Measurements from ENCODE around the gene INPPL1. TPM values are rescaled to one million over a fixed set of nuclear protein-coding genes. Genes with fewer than 3 reads are reported as not detected.

INPPL1 gene
- total RNA-seq, 1 experiment from 2014 or later = 203 TPM

DNA sequence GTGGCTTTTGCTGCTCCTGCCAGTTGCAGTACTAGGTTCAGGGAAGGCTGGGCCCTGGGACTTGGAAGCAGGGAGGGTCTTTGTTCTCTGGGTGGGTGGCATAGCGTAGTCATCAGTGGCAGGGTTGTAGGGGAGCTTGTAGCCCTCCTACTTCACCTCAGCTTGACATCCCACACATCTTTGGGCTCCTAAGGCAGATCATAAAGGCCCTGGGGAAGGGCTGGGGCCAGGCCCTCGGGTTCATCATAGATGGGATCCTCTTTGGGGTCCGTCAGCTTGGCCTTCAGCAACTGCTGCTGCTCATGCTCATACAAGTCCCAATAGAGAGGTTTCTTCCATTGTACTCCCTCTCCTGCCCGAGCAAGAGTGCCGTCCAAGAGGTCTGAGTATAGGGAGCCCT, 25.4 kb downstream of the INPPL1 start:
- H3K27ac Mint-ChIP-seq (ENCODE audit: unreplicated experiment) = no peak overlapping the region
- no peak for TF ChIP-seq CTCF (IDR thresholded peaks at IDR 0.05; ENCODE audit: unreplicated experiment)
- H3K27me3 Mint-ChIP-seq (ENCODE audit: unreplicated experiment) = peaks cover 42% of the 10 kb centered on the region
- no peaks in the 10 kb centered on the region for H3K4me1 Mint-ChIP-seq (ENCODE audit: low read depth, unreplicated experiment)
- no peak for DNase-seq
- no peaks in the 10 kb centered on the region for H3K9me3 Mint-ChIP-seq (ENCODE audit: low read depth, unreplicated experiment)
- no peaks in the 10 kb centered on the region for H3K36me3 Mint-ChIP-seq (ENCODE audit: insufficient read depth, unreplicated experiment)
- H3K4me3 Mint-ChIP-seq (ENCODE audit: low read depth, unreplicated experiment) = no peak overlapping the region
- intact Hi-C loops (cut with micrococcal nuclease; ENCODE audit: unreplicated experiment) = no loop called here
- CTCF ChIA-PET = no interaction called here
- BruUV-seq (replicated peaks) = no TSS peak

GRCh38 chr11:72250661-72251464, 26.3 kb downstream of the INPPL1 start:
- H3K27me3 Mint-ChIP-seq (ENCODE audit: unreplicated experiment) = peaks cover 51% of the 10 kb centered on the region
- CTCF ChIA-PET = interaction anchor here (0.6 kb wide), 1 partner anchor 69 kb away, joined by 3 read pairs; no protein-coding TSS in a partner anchor
- no peaks in the 10 kb centered on the region for H3K36me3 Mint-ChIP-seq (ENCODE audit: insufficient read depth, unreplicated experiment)
- no TSS peak for BruUV-seq (replicated peaks)
- TF ChIP-seq CTCF (IDR thresholded peaks at IDR 0.05; ENCODE audit: unreplicated experiment) = no peak
- no peak overlapping the region for H3K27ac Mint-ChIP-seq (ENCODE audit: unreplicated experiment)
- DNase-seq = no peak
- intact Hi-C loops (cut with micrococcal nuclease; ENCODE audit: unreplicated experiment) = no loop called here
- no peak overlapping the region for H3K4me3 Mint-ChIP-seq (ENCODE audit: low read depth, unreplicated experiment)
- H3K9me3 Mint-ChIP-seq (ENCODE audit: low read depth, unreplicated experiment) = no peaks in the 10 kb centered on the region
- no peaks in the 10 kb centered on the region for H3K4me1 Mint-ChIP-seq (ENCODE audit: low read depth, unreplicated experiment)

- H3K36me3 Mint-ChIP-seq (ENCODE audit: insufficient read depth, unreplicated experiment) = no peaks in the 10 kb centered on the region
- DNase-seq = no peak
- no peak overlapping the region for H3K4me3 Mint-ChIP-seq (ENCODE audit: low read depth, unreplicated experiment)
- H3K9me3 Mint-ChIP-seq (ENCODE audit: low read depth, unreplicated experiment) = no peaks in the 10 kb centered on the region
- H3K27me3 Mint-ChIP-seq (ENCODE audit: unreplicated experiment) = peaks cover 56% of the 10 kb centered on the region
- no peak overlapping the region for H3K27ac Mint-ChIP-seq (ENCODE audit: unreplicated experiment)
- no peak for TF ChIP-seq CTCF (IDR thresholded peaks at IDR 0.05; ENCODE audit: unreplicated experiment)
- BruUV-seq (replicated peaks) = no TSS peak
- intact Hi-C loops (cut with micrococcal nuclease; ENCODE audit: unreplicated experiment) = no loop called here
- CTCF ChIA-PET = no interaction called here
- H3K4me1 Mint-ChIP-seq (ENCODE audit: low read depth, unreplicated experiment) = no peaks in the 10 kb centered on the region
These were observed 27.0 kb downstream of the INPPL1 start for GRCh38 chr11:72251614-72252013.

DNA sequence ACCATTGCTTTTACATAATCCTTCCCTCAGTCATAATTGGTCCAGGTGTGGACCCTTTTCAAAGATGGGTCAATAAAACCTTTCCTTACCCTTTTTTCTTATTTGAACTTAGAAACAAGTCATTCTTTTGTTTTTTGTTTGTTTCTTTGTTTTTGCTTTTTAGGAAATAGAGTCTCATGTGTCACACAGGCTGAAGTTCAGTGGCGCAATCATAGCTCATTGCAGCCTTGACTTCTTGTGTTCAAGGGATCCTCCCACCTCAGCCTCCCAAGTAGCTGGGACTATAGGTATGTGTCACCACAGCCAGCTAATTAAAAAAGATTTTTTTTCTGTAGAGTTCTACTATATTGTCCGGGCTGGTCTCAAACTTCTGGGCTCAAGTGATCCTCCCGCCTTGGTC, 28.8 kb downstream of the INPPL1 start:
- no peak for TF ChIP-seq CTCF (IDR thresholded peaks at IDR 0.05; ENCODE audit: unreplicated experiment)
- intact Hi-C loops (cut with micrococcal nuclease; ENCODE audit: unreplicated experiment) = no loop called here

More for the DNA sequence above, 28.8 kb downstream of the INPPL1 start:
- H3K36me3 Mint-ChIP-seq (ENCODE audit: insufficient read depth, unreplicated experiment) = no peaks in the 10 kb centered on the region
- no peaks in the 10 kb centered on the region for H3K4me1 Mint-ChIP-seq (ENCODE audit: low read depth, unreplicated experiment)
- no TSS peak for BruUV-seq (replicated peaks)
- no peak for DNase-seq
- H3K27me3 Mint-ChIP-seq (ENCODE audit: unreplicated experiment) = peaks cover 56% of the 10 kb centered on the region
- CTCF ChIA-PET = no interaction called here
- no peaks in the 10 kb centered on the region for H3K9me3 Mint-ChIP-seq (ENCODE audit: low read depth, unreplicated experiment)
- no peak overlapping the region for H3K4me3 Mint-ChIP-seq (ENCODE audit: low read depth, unreplicated experiment)
- no peak overlapping the region for H3K27ac Mint-ChIP-seq (ENCODE audit: unreplicated experiment)
